Muscle layer of duodenum (tissue), 2 donors: ENCODE measurements around the gene TRIM66.
A peak's percentile ranks its signal among the peaks of the same experiment; 100 is the strongest.

Source experiments
- H3K27ac ChIP-seq: one replicate; pipeline ENCODE4 v1.7.0; 2013; ENCODE audit warnings: mild to moderate bottlenecking, low read length
- H3K27me3 ChIP-seq: one replicate; pipeline ENCODE4 v1.7.0; 2013; ENCODE audit warnings: low read depth, mild to moderate bottlenecking, control low read depth, low read length
- H3K36me3 ChIP-seq, 2 donors: one replicate each; pipeline ENCODE4 v1.7.0; 2013; ENCODE audit warnings: low read length in 2 of 2, control low read depth in 1 of 2, mild to moderate bottlenecking in 1 of 2; ENCODE audit not compliant: insufficient read depth in 2 of 2, control insufficient read depth in 1 of 2
- H3K4me1 ChIP-seq, 2 donors: one replicate each; pipeline ENCODE4 v1.7.0; 2013; ENCODE audit warnings: low read length in 2 of 2, mild to moderate bottlenecking in 2 of 2, control low read depth in 1 of 2, moderate library complexity in 1 of 2; ENCODE audit not compliant: insufficient read depth in 2 of 2, control insufficient read depth in 1 of 2
- H3K4me3 ChIP-seq, 2 donors: one replicate each; pipeline ENCODE4 v1.7.0; 2013; ENCODE audit warnings: low read length in 2 of 2, low read depth in 1 of 2, mild to moderate bottlenecking in 1 of 2
- H3K9me3 ChIP-seq, 2 donors: one replicate each; pipeline ENCODE4 v1.7.0; 2013; ENCODE audit warnings: low read length in 2 of 2, control low read depth in 1 of 2, mild to moderate bottlenecking in 1 of 2; ENCODE audit not compliant: control insufficient read depth in 1 of 2
- donor health status: healthy.

The TRIM66 gene

DNA sequence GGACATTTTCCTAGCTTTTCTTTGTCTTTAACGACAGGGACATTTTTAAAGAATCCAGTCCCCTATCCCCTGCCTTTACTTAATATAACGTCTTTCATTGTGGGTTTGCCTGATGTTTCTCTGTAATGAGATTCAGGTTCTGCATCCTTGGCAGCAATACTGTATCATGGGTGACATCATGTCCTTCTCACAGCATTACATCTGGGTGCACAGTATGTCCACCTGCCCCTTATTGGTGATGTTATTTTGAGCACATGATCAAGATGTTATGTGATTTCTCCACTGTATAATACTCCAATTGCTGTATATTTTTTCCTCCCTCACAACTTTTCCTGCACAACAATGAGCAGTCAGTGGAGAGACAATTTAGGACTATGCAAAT is 78.8 kb downstream of the TRIM66 start:
- H3K36me3 ChIP-seq = no peaks in the 10 kb centered on the region

DNA sequence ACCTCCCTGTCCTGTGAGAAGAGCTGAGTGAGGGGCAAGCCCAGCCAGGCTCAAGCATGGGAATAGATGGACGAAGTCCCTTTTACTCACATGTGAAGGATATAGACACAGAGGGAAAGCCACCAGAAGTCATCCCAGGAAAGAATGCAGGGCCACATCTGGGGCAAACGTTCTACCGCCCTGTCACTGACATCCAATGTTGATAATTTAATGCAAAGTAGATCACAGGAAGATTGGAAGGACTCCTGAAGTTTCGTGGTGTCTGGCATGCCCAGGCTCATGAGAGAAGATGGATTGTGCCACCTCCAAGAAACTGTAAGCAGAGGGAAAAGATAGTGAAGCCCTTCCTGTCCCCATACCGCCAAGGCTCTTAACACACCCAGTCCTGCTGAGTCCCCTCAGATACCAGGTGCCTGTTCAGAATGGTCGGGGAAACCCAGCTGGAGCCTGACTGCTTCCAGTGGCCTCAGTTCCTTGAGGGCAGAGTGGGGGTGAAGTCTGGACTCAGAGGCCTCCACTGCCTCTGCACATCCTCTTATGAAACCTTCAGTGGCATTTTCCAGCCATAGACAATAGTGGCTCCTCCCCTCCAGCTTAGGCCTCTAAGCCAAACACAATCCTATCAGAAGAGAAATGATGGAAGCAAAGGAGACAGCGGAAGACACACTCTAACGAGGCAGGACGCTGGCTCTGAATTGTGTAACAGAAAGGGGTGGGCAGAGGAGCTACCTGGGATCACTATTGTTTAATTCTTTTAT is 80.9 kb downstream of the TRIM66 start:
- H3K9me3 ChIP-seq = no peaks in the 10 kb centered on the region
- H3K36me3 ChIP-seq = no peaks in the 10 kb centered on the region
- no peaks in the 10 kb centered on the region for H3K27me3 ChIP-seq
- H3K4me3 ChIP-seq = no peak overlapping the region
- no peak overlapping the region for H3K27ac ChIP-seq
- no peaks in the 10 kb centered on the region for H3K4me1 ChIP-seq

More for the DNA sequence above, 78.8 kb downstream of the TRIM66 start:
- Histone ChIP-seq H3K27ac (no peak overlapping the region), H3K4me3 (no peak overlapping the region), H3K27me3 (no peaks in the 10 kb centered on the region), H3K9me3 (no peaks in the 10 kb centered on the region), H3K4me1 (no peaks in the 10 kb centered on the region)

DNA sequence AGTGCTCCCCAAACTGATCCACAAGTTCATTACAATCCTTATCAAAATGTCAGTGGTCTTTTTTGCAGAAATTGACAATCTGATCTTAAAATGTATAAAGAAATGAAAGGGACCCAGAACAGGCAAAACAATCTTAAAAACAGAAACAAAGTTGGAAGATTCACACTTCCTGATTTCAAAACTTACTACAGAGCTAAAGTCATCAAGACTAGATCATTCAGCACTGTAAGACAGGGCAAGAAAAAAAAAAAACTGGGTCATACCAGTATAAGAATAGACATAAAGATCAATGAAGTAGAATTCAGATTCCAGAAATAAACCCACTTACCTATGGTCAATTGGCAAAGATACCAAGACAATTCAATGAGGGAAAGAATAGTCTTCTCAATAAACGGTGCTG is 84.0 kb downstream of the TRIM66 start:
- Histone ChIP-seq H3K4me3 (no peak overlapping the region), H3K36me3 (no peaks in the 10 kb centered on the region), H3K27ac (no peak overlapping the region), H3K9me3 (no peaks in the 10 kb centered on the region), H3K27me3 (no peaks in the 10 kb centered on the region), H3K4me1 (peaks cover 0 to 9% of the 10 kb centered on the region in 2 donors)

DNA sequence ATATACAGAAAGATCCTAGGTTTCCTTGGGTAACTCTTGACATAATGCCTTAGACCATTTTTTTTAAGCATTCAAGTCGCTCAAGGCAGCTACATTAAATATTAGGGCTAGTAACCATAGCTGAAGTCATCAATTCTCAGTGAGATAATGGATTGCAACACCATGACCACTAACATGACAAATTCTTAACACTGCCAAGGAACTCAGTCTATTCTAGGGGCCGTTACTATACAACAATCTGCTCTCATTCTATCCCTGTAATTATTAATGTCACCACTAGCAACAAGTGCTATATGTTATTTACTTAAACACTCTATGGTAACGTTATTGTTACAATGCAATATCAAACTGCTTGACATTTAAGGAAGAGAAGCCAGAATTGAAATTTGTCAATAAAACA is 85.3 kb downstream of the TRIM66 start:
- Histone ChIP-seq H3K27me3 (no peaks in the 10 kb centered on the region), H3K4me1 (peaks cover 0 to 9% of the 10 kb centered on the region in 2 donors), H3K9me3 (no peaks in the 10 kb centered on the region), H3K4me3 (no peak overlapping the region), H3K27ac (no peak overlapping the region), H3K36me3 (no peaks in the 10 kb centered on the region)

DNA sequence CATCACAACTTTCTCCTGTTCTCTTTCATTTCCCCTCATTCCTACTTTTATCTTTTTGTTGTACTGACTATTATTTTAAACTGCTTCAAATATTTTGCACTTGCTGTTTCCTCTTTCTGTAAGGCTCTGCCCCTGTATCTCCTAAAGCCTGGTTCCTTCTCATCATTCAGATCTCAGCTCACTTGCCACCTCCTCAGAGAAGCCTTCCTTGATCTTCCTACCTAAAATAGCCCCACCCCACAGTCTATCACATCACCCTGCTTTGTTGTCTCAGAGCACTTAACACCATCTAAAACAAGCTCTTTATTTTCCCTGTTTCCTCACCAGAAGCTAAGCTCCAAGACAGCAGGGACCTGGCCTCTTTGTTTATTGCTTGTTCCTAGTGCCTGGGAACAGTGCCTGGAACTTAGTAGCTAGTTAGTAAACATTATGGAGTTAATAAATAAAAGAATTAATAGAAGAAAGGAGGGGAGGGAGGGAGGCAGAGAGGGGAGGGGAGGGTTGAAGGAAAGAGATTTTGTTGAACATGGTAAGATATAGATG is 85.9 kb downstream of the TRIM66 start:
- Histone ChIP-seq H3K27me3 (no peaks in the 10 kb centered on the region), H3K9me3 (no peaks in the 10 kb centered on the region), H3K4me3 (no peak overlapping the region), H3K27ac (no peak overlapping the region), H3K4me1 (peaks cover 0 to 9% of the 10 kb centered on the region in 2 donors), H3K36me3 (no peaks in the 10 kb centered on the region)

DNA sequence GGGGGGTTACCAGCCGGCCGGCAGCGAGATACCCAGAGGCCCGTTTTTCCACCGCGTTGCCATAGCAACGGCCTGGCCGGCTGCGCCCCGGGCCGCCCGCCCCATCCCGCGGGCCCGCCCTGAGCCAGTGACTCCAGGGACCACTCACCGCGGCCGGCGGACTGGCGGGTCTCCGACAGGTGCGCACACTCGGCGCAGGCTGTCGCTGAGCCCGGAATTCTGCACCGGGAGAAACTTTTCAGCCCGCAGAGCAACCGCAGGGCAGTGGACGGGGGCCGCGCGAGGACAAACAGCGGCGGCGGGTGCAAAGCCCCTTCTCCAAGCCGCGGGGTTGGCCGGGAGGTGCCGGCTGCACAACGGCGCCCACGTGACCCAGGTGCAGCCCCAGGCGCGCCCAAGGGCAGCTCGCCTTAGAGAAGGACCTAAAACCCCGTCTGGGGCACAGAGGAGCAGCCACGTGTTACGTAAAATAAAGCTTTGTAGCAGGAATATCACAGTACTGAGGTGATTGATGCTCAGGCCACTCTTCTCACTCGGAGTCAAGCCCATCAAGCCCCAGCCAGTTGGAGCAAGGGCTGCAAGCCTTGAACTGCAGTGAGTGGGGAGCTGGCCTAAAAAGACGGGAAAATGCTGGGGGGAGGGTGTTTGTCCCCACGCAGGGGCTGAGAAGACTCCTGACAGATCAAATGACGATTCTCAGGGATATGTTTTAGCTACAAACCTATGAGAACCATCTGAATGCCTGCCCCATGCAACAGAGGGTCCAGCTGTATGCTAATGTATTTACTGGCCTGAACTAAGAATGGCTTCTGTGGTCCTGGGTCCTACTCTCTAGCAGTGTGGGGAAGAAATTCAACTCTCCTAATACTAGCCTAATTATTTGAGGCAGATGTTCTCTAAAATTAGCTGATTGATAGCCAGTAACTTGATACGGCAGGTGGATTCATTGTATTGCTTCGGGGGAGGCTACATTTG is 88.2 kb downstream of the TRIM66 start, which contains the start of gene STK33:
Gene STK33 (minus strand): TSS at position 294 of the 975 bp plus-strand sequence. CDS start 119,323 bp downstream, outside the sequence.
- H3K4me1 ChIP-seq = peaks cover 0 to 9% of the 10 kb centered on the region in 2 donors
- no peaks in the 10 kb centered on the region for H3K9me3 ChIP-seq
- H3K27me3 ChIP-seq = no peaks in the 10 kb centered on the region
- peak within 1 kb of the TSS; percentile 16 for H3K27ac ChIP-seq
- no peaks in the 10 kb centered on the region for H3K36me3 ChIP-seq
- peak within 1 kb of the TSS; percentile 60 to 84 for H3K4me3 ChIP-seq

DNA sequence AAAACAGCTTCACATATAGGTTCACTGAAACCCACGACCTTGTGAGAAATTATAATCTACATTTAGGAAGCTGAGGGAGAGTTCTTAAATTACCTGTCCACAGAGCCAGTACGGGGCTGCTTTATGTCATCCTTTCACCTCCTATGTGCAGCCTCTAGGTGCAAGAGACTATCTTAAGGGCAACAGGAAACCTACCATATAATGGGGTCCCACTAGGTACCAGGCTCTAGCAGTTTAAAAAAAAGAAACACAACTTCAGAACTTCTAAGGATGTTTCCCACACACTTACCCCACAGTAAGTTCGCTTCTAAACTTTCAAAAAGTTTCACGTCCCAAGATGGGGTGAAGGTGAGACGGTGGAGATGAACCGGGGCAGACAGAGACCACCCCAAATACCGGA is 89.0 kb downstream of the TRIM66 start:
- no peak overlapping the region for H3K27ac ChIP-seq
- H3K27me3 ChIP-seq = no peaks in the 10 kb centered on the region
- no peaks in the 10 kb centered on the region for H3K36me3 ChIP-seq
- peaks cover 0 to 9% of the 10 kb centered on the region in 2 donors for H3K4me1 ChIP-seq
- peak overlapping the region; percentile 60 to 84 for H3K4me3 ChIP-seq
- H3K9me3 ChIP-seq = no peaks in the 10 kb centered on the region

DNA sequence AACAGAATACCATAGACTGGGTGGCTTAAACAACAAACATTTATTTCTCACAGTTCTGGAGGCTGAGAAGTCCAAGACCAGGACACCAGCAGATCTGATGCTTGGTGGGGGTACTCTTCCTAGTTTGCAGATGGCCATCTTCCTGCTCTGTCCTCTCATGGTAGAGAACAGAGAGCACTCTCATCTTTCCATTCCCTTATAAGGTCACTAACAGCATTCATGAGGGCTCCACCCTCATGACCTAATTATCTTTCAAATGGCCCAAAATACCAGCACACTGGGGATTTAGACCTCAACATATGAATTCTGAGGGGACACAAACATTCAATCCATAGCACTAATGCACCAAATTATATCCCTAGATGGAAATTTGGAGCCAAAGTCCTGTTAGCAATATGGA is 94.5 kb downstream of the TRIM66 start:
- H3K27ac ChIP-seq = no peak overlapping the region
- H3K4me3 ChIP-seq = no peak overlapping the region
- no peaks in the 10 kb centered on the region for H3K36me3 ChIP-seq
- no peaks in the 10 kb centered on the region for H3K4me1 ChIP-seq
- peaks cover 0 to 4% of the 10 kb centered on the region in 2 donors for H3K9me3 ChIP-seq
- no peaks in the 10 kb centered on the region for H3K27me3 ChIP-seq

DNA sequence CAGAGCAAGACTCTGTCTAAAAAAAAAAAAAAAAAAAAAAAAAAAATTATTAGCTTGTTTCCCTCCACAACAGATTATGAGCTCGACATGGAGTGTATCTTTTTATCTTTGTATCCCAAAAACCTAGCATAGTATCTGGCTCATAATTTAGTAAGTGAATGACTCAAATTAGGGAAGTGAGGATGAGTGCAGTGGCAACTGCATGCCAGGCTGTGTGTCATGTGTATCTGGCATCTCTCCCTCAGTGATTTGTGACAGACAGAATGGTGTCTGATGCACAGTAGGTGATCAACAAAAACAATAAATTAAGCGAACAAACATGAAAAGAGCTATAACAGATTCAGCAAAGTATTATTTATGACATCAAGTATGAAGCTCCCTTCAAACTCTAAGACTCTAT is 95.7 kb downstream of the TRIM66 start:
- no peaks in the 10 kb centered on the region for H3K36me3 ChIP-seq
- peaks cover 0 to 4% of the 10 kb centered on the region in 2 donors for H3K9me3 ChIP-seq
- H3K27ac ChIP-seq = no peak overlapping the region
- H3K4me1 ChIP-seq = no peaks in the 10 kb centered on the region
- no peak overlapping the region for H3K4me3 ChIP-seq
- no peaks in the 10 kb centered on the region for H3K27me3 ChIP-seq

DNA sequence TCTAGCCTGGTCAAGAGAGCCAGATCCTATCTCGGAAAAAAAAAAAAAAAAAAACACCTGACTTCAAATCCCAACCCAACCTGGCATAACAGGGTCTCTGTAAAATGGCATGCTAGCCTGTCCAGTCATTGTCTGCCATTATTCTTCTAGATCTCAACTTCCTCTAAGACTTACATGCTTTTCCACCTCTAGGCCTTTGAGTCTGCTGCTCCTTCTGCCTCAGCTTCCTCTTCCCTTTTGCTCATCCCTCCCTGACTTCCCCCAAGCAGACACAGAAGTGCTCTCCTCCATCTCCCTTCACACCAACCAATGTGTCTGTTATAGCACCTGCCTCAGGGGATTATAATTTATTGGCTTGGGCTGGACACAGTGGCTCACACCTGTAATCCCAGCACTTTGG is 96.3 kb downstream of the TRIM66 start:
- no peaks in the 10 kb centered on the region for H3K4me1 ChIP-seq
- no peaks in the 10 kb centered on the region for H3K27me3 ChIP-seq
- peaks cover 0 to 4% of the 10 kb centered on the region in 2 donors for H3K9me3 ChIP-seq
- H3K4me3 ChIP-seq = no peak overlapping the region
- H3K27ac ChIP-seq = no peak overlapping the region
- no peaks in the 10 kb centered on the region for H3K36me3 ChIP-seq

DNA sequence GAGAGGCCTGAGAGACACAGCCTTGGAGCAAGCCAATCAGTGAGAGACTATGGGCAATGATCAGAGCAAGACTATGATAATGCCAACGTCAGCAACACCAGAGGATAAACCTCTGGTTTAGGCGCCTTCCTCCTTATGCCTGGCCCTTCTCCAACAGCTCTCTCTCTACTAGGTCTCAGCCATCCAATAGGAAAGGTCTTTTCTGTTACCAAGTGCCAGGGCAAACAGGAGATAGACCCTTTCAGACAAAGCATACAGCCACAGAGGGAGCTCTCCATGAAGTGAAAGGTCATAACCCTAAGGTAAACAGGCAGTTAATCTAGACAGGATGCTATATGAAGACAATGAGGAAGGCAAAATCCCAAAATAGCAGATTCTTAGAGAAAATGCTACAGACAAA is 98.0 kb downstream of the TRIM66 start:
- H3K4me3 ChIP-seq = no peak overlapping the region
- H3K36me3 ChIP-seq = no peaks in the 10 kb centered on the region
- no peak overlapping the region for H3K27ac ChIP-seq
- no peaks in the 10 kb centered on the region for H3K27me3 ChIP-seq
- no peaks in the 10 kb centered on the region for H3K4me1 ChIP-seq
- H3K9me3 ChIP-seq = peaks cover 0 to 4% of the 10 kb centered on the region in 2 donors
